ENCODE measurements around the gene EOLA1.
"Not testable (repeated sequence)": the region's sequence is repeated elsewhere in the genome, so short reads cannot be mapped to it uniquely, and the experiment has no call there.

- TF ChIP-seq CTCF (conservative IDR thresholded peaks at IDR 0.05 in 1 of 2, IDR thresholded peaks at IDR 0.05 in 1 of 2; ENCODE audit: low read depth in 1 of 2, low read length in 2 of 2); EZH2 (IDR thresholded peaks at IDR 0.05; ENCODE audit: low read length, missing control alignments): not testable (repeated sequence)
Observed at GRCh38 chrX:149573456-149573855, 32.6 kb downstream of the EOLA1 start.
